Activated T-cell treated with anti-CD3 and anti-CD28 coated beads for 24 hours (primary cell): ENCODE measurements around the gene ABCG2.
"Not testable (repeated sequence)": the region's sequence is repeated elsewhere in the genome, so short reads cannot be mapped to it uniquely, and the experiment has no call there.

Source experiments
- DNase-seq: peaks from one replicate; pipeline ENCODE4 v3.0.0-alpha.2; 2020; ENCODE audit warnings: low read depth

ABCG2 gene

GRCh38 chr4:88110826-88111225, 47.6 kb downstream of the ABCG2 start:
- DNase-seq: no peak

GRCh38 chr4:88109123-88109881, 49.1 kb downstream of the ABCG2 start:
- DNase-seq: no peak

- DNase-seq: no peak
Measured at GRCh38 chr4:88108747-88109122, 49.7 kb downstream of the ABCG2 start.

- not testable (repeated sequence) for DNase-seq
Measured at GRCh38 chr4:88108108-88108465, 50.4 kb downstream of the ABCG2 start.

GRCh38 chr4:88107406-88108107, 50.9 kb downstream of the ABCG2 start:
- DNase-seq: no peak

GRCh38 chr4:88106205-88106604, 52.2 kb downstream of the ABCG2 start:
- no peak for DNase-seq

GRCh38 chr4:88104902-88105610, 53.4 kb downstream of the ABCG2 start:
- no peak for DNase-seq

GRCh38 chr4:88102026-88102425, 56.4 kb downstream of the ABCG2 start:
- no peak for DNase-seq

- no peak for DNase-seq
Measured at GRCh38 chr4:88101165-88101564, 57.3 kb downstream of the ABCG2 start.

- DNase-seq: no peak
Measured at GRCh38 chr4:88098993-88099752, 59.3 kb downstream of the ABCG2 start.

GRCh38 chr4:88097781-88098180, 60.7 kb downstream of the ABCG2 start:
- DNase-seq: no peak

- DNase-seq: no peak
Measured at GRCh38 chr4:88097301-88097700, 61.1 kb downstream of the ABCG2 start.

GRCh38 chr4:88093874-88094273, 64.6 kb downstream of the ABCG2 start:
- no peak for DNase-seq

- no peak for DNase-seq
Measured at GRCh38 chr4:88091378-88091777, 67.1 kb downstream of the ABCG2 start.

- DNase-seq: no peak
Measured at GRCh38 chr4:88090898-88091297, 67.5 kb downstream of the ABCG2 start.

- no peak for DNase-seq
Measured at GRCh38 chr4:88087004-88087403, 71.4 kb downstream of the ABCG2 start.

GRCh38 chr4:88080626-88081025, 77.8 kb downstream of the ABCG2 start:
- no peak for DNase-seq

- no peak for DNase-seq
Measured at GRCh38 chr4:88078579-88078978, 79.9 kb downstream of the ABCG2 start.

- no peak for DNase-seq
Measured at GRCh38 chr4:88077911-88078524, 80.4 kb downstream of the ABCG2 start.

- no peak for DNase-seq
Measured at GRCh38 chr4:88075336-88075735, 83.1 kb downstream of the ABCG2 start.

GRCh38 chr4:88070031-88070430, 88.4 kb downstream of the ABCG2 start:
- no peak for DNase-seq

GRCh38 chr4:88064410-88064809, 94.0 kb downstream of the ABCG2 start:
- DNase-seq: no peak
